Right lobe of liver (tissue), 4 donors: ENCODE measurements around the gene ACP7.

ENCODE experiments used
- POLR2A ChIP-seq: fragments of 450-650 bp; IDR thresholded peaks from one replicate; pipeline ENCODE4 v1.6.1; 2017; ENCODE audit warnings: antibody characterized with exemption, mild to moderate bottlenecking
- TF ChIP-seq, protein P1 (sequence below), 4 donors: fragments of 200-600 bp in 3 of 4; fragments of 450-650 bp in 1 of 4; IDR thresholded peaks; one replicate each; pipeline versions ENCODE4 v1.5.1 to v1.8.0; 2016 to 2022; ENCODE audit warnings: antibody characterized with exemption in 4 of 4, mild to moderate bottlenecking in 2 of 4
- donor health status: DM: no; HTN: no; CAD: no.
- donor health status: DM: no; HTN: no; CAD: no.
- donor health status: DM: no; HTN: yes; CAD: no.

DNA sequence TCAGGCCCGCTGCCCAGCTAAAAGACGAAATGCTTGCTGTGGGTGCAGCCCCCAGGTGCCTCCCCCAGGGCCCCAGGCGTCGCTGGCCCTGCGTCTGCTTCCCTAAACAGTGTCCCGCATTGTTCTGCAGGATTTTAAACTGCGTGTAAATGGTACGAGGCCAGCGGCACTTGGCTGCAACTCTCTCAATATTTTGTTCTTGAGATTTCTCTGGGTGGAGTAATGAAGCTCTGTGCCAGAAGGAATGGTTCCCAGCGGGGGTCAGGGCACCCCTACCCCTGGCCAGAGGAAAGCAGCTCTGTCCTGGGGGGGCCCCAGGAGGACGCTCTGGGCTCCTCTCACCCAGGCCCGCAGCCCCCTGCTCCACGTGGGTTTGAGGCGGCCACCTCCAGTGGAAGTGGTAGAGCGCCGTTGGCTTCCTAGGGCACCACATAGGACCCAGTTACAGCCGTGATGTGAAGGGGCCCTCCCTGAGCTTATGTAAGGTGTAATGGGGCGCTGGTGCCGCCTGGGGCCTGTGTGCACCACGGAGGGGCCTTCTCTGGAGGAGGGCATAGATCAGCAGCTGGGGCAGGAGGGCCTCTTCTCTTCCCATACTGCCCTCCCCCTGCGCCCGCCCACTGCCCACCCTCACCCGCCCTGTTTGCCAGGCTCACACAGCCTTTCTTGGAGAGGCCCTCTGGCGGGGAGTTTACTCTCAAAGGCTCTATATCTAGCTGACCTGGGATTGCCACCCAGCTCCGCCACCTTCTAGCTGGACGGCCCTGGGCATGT, 61.2 kb downstream of the ACP7 start:
- TF ChIP-seq, protein P1, sequence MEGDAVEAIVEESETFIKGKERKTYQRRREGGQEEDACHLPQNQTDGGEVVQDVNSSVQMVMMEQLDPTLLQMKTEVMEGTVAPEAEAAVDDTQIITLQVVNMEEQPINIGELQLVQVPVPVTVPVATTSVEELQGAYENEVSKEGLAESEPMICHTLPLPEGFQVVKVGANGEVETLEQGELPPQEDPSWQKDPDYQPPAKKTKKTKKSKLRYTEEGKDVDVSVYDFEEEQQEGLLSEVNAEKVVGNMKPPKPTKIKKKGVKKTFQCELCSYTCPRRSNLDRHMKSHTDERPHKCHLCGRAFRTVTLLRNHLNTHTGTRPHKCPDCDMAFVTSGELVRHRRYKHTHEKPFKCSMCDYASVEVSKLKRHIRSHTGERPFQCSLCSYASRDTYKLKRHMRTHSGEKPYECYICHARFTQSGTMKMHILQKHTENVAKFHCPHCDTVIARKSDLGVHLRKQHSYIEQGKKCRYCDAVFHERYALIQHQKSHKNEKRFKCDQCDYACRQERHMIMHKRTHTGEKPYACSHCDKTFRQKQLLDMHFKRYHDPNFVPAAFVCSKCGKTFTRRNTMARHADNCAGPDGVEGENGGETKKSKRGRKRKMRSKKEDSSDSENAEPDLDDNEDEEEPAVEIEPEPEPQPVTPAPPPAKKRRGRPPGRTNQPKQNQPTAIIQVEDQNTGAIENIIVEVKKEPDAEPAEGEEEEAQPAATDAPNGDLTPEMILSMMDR (IDR thresholded peaks at IDR 0.05) = no peak
- no peak for TF ChIP-seq POLR2A
